Measurements from ENCODE around the gene TSPAN13.

The TSPAN13 gene

DNA sequence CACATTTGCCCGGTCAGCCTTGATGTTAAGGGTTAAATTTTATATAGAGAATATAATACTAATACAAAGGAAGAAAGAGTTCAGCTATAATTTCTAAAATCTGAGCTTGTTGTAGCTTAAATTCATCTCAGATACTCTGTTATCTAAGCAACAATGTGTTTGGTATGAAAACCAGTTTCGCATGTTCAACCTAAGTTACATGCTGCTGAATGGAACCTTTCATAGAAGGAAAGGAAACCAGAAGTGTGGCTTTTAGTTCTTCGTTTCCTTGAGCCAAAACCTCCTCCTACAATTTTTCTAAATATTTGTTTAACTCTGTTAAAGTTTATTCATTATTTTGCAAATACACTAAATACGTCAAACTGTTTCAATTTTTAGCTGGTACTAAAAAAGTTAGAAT is 32.7 kb downstream of the TSPAN13 start:
- in situ Hi-C loops (cut with HindIII; ENCODE audit: low sequenced_read_pairs) = no loop called here
- H3K4me3 ChIP-seq (ENCODE audit: low read depth, low read length) = no peak overlapping the region
- TF ChIP-seq, protein P1, sequence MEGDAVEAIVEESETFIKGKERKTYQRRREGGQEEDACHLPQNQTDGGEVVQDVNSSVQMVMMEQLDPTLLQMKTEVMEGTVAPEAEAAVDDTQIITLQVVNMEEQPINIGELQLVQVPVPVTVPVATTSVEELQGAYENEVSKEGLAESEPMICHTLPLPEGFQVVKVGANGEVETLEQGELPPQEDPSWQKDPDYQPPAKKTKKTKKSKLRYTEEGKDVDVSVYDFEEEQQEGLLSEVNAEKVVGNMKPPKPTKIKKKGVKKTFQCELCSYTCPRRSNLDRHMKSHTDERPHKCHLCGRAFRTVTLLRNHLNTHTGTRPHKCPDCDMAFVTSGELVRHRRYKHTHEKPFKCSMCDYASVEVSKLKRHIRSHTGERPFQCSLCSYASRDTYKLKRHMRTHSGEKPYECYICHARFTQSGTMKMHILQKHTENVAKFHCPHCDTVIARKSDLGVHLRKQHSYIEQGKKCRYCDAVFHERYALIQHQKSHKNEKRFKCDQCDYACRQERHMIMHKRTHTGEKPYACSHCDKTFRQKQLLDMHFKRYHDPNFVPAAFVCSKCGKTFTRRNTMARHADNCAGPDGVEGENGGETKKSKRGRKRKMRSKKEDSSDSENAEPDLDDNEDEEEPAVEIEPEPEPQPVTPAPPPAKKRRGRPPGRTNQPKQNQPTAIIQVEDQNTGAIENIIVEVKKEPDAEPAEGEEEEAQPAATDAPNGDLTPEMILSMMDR (IDR thresholded peaks at IDR 0.05; ENCODE audit: low read depth, low read length, missing control alignments) = no peak
- DNase-seq (ENCODE audit: low read depth) = no peak

DNA sequence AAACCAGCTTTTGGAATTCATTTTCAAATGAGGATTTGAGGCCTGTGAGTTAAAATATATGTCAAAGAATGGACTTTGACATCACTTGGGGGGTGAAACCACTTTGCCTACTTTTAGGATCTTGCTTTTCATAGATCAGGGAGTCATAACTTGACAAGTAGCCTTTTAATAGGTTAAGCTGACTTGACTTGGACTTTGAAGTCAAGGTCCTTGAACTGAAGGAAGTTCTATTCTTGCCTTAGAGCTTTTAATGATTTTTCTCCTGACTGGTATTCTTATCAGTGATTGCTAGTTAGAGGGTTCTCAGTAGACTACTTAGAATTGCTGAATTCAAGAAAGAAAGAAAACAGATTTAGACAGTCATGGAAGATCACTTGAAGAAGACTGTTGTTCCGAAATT is 33.6 kb downstream of the TSPAN13 start:
- no peak for DNase-seq (ENCODE audit: low read depth)
- in situ Hi-C loops (cut with HindIII; ENCODE audit: low sequenced_read_pairs) = no loop called here
- TF ChIP-seq, protein P1 (IDR thresholded peaks at IDR 0.05; ENCODE audit: low read depth, low read length, missing control alignments) = no peak
- H3K4me3 ChIP-seq (ENCODE audit: low read depth, low read length) = no peak overlapping the region

DNA sequence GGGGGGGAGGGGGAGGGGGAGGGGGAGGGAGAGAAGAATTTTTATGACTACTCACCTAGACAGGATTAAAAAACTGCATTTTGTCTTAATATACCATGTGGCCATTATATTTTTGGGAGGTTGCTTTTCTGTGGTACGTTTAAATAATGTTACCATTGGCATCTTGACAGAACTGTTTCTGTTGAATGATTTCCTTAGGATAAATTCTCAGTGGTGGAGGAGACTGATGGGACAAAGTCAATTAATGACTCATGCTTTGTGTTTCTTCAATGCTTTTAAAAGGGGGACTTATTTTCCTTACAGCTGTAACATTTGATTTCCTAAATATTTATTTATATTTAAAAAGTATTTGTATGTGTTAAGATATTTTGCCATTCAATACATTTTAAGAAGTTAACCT is 37.5 kb downstream of the TSPAN13 start:
- DNase-seq (ENCODE audit: low read depth) = no peak
- no peak overlapping the region for H3K4me3 ChIP-seq (ENCODE audit: low read depth, low read length)
- in situ Hi-C loops (cut with HindIII; ENCODE audit: low sequenced_read_pairs) = no loop called here
- TF ChIP-seq, protein P1 (IDR thresholded peaks at IDR 0.05; ENCODE audit: low read depth, low read length, missing control alignments) = no peak

DNA sequence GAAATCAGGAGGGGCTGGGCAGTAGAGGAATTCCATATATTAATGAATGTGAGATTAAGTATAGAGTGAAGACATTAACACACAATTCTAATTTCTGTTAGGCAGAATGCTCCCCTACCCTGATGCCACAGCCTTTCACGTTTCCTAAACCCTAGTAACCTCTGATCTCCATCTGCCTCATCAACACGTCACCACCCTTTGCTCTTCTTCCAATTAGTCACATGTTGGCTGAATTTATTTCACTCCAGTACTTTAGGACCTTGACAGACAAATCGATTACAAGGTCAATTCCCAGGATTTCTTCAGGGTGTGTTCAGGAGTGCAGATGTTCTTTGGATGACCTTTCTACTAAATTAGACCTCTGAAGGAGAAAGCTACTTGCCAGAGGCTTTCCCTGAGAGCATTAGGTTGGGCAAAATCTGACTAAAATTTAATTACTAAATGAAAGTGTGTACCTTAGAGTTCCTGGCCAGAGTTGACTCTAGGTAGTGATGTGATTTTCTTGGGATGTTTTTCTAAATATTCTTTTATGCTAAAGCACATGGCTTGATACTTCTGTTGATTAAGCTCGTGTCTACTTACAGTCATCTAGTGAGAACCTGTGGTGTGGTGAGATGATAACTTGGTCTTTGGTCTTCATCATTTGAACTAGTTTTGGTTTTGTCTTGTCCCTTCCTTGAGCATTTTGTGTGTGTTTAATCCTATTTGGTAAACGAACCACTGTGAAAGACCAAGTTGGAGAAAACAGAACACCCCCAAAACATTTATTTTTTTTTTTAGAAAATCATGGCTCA is 38.5 kb downstream of the TSPAN13 start:
- in situ Hi-C loops (cut with HindIII; ENCODE audit: low sequenced_read_pairs) = no loop called here
- TF ChIP-seq, protein P1 (IDR thresholded peaks at IDR 0.05; ENCODE audit: low read depth, low read length, missing control alignments) = no peak
- no peak for DNase-seq (ENCODE audit: low read depth)
- no peak overlapping the region for H3K4me3 ChIP-seq (ENCODE audit: low read depth, low read length)

DNA sequence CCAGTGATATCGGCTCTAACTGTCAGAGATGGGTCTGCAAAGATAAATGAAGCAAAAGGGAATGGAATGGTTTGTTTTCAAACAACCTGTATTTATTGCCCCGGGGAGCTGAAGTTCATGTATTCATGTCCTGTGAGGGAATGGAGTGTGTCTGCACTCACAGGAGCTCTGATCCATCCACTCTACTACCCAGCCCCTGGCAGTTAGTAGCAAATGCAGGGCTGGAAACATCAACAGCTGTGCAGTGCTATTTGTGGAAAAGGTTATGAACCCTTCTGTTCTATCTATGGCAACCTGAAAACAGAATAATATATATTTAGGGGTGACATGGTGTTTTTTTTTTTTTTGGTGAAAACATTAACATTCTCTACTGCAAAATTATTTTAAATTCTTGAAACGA is 41.4 kb downstream of the TSPAN13 start:
- no peak overlapping the region for H3K4me3 ChIP-seq (ENCODE audit: low read depth, low read length)
- TF ChIP-seq, protein P1 (IDR thresholded peaks at IDR 0.05; ENCODE audit: low read depth, low read length, missing control alignments) = no peak
- in situ Hi-C loops (cut with HindIII; ENCODE audit: low sequenced_read_pairs) = no loop called here
- no peak for DNase-seq (ENCODE audit: low read depth)

DNA sequence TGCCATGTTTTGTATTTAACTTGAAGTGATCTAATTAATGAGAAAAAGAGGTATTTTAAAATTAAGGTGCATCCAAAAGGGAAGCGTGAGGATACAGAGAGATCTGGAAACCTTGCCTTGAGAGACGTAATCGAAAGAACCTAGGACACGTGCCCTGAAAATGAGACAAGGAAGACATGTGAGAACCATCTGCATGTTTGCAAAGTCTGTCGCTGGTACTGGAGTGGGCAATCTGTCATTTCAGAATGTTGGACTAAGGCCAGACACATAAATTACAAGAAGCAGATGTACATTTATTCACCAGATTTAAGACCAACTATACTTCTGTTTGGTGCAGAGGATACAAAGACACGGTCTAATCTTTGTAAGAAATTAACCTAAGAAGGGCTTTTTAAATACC is 42.1 kb downstream of the TSPAN13 start:
- in situ Hi-C loops (cut with HindIII; ENCODE audit: low sequenced_read_pairs) = no loop called here

More for the DNA sequence above, 42.1 kb downstream of the TSPAN13 start:
- TF ChIP-seq, protein P1 (IDR thresholded peaks at IDR 0.05; ENCODE audit: low read depth, low read length, missing control alignments) = no peak
- no peak for DNase-seq (ENCODE audit: low read depth)
- no peak overlapping the region for H3K4me3 ChIP-seq (ENCODE audit: low read depth, low read length)

Data from astrocyte of the cerebellum (primary cell).